Epithelial cell of prostate (primary cell): ENCODE measurements around the gene GATA1.

Source experiments
- DNase-seq: peaks from one replicate; pipeline ENCODE4 v3.0.0-alpha.2; 2011; ENCODE audit warnings: low read depth, low spot score
- H3K27ac ChIP-seq: fragments of 450-650 bp; 2 replicates; pipeline ENCODE4 v1.5.1; 2017; ENCODE audit warnings: mild to moderate bottlenecking

Gene GATA1

DNA sequence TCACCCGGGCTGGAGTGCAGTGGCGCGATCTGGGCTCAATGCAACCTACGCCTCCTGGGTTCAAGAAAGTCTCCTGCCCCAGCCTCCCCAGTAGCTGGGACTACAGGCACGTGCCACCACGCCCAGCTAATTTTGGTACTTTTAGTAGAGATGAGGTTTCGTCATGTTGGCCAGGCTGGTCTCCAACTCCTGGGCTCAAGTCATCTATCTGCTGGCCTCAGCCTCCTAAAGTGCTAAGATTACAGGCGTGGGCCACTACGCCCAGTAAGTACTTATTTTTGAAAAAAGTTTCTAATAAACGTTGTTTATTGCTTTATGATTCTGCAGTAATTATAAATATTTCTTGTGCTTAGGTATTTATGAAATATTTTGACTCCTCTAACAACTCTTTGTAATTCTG, 53.3 kb downstream of the GATA1 start:
- H3K27ac ChIP-seq: no peak overlapping the region
- no peak for DNase-seq
